ENCODE measurements around the gene ABHD12. TPM values are rescaled to one million over a fixed set of nuclear protein-coding genes. Genes with fewer than 3 reads are reported as not detected.

ABHD12 gene
- total and polyA plus RNA-seq, 2 donors (not counting 3 experiments of a cell fraction or from before 2014, with no cell fraction given) = 19.2 to 36.0 TPM

DNA sequence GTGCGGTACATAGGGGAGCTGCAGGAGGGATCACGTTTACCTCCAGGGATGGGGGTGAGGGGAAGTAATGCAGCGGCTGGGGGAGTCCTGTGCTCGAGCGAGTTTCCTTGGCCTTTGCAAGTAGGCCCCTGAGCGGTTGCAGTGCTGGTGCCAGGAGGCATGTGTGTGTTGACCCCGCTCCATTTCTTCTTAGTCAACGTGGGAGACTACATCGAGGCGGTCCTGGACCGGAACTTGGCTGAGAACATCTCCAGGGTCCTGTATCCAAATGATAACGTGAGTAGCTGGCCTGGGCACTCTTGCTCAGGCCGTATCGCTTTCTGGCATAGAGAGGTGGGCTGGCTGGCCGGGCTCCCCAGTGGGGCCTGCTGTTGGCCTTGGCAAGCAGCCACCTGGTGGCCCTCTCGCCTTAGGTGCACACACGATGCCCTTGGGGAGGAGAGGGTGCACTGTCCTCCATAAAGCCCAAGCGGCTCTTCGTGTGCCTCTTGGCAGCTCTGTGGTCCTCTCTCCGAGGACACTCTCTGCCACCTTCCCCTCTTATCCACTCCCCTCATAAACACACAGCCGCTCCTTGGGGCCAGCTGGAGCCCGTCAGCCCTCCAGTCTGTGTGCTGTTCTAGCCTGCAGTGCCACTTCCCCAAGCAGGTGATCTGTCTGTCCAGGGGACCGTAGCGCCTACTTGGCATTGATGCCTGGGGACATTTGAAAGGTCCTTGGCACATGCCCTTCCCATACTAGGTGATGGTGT is 113.4 kb downstream of the ABHD12 start:
- no peak for DNase-seq (ENCODE audit: low read depth, low spot score)
- H2AFZ ChIP-seq (ENCODE audit: low read depth, low read length) = no peak overlapping the region
- H3K4me2 ChIP-seq (ENCODE audit: insufficient read depth, low read length) = no peak overlapping the region
- dilution Hi-C loops (cut with MboI; ENCODE audit: extremely low pct_ligation_motif_present, low sequenced_read_pairs) (no loop called here), intact Hi-C loops (cut with micrococcal nuclease) (no loop called here)
- BruUV-seq (replicated peaks) = no TSS peak
- FAIRE-seq = no peak
- ChIA-PET CTCF (interaction anchor here (2.3 kb wide), 1 partner anchor 122 kb away, joined by 6 read pairs; no protein-coding TSS in a partner anchor), POLR2A (no interaction called here)
- no peak overlapping the region for H3K27ac ChIP-seq (ENCODE audit: insufficient read depth, low read depth, low read length)
- TF ChIP-seq GATA2 (IDR thresholded peaks at IDR 0.05; ENCODE audit: insufficient read depth, insufficient read length, low read depth, low read length) (no peak), MAX (IDR thresholded peaks at IDR 0.05; ENCODE audit: insufficient read depth, insufficient read length) (no peak), MYC (IDR thresholded peaks at IDR 0.05; ENCODE audit: low read depth, low read length) (no peak), FOS (IDR thresholded peaks at IDR 0.05; ENCODE audit: borderline replicate concordance, insufficient read depth, low read length) (no peak), POLR2AphosphoS5 (IDR thresholded peaks at IDR 0.05; ENCODE audit: insufficient read depth, low read depth, low read length) (no peak), EZH2 (IDR thresholded peaks at IDR 0.05; ENCODE audit: borderline replicate concordance, low read depth, low read length, severe bottlenecking) (no peak), JUN (IDR thresholded peaks at IDR 0.05; ENCODE audit: borderline replicate concordance, insufficient read depth, insufficient read length, low read depth) (no peak), POLR2A (IDR thresholded peaks at IDR 0.05; ENCODE audit: low read depth, low read length) (no peak)
- TF ChIP-seq, protein P1, sequence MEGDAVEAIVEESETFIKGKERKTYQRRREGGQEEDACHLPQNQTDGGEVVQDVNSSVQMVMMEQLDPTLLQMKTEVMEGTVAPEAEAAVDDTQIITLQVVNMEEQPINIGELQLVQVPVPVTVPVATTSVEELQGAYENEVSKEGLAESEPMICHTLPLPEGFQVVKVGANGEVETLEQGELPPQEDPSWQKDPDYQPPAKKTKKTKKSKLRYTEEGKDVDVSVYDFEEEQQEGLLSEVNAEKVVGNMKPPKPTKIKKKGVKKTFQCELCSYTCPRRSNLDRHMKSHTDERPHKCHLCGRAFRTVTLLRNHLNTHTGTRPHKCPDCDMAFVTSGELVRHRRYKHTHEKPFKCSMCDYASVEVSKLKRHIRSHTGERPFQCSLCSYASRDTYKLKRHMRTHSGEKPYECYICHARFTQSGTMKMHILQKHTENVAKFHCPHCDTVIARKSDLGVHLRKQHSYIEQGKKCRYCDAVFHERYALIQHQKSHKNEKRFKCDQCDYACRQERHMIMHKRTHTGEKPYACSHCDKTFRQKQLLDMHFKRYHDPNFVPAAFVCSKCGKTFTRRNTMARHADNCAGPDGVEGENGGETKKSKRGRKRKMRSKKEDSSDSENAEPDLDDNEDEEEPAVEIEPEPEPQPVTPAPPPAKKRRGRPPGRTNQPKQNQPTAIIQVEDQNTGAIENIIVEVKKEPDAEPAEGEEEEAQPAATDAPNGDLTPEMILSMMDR (IDR thresholded peaks at IDR 0.05; ENCODE audit: extremely low read depth in 1 of 2, insufficient read depth in 1 of 2, low read depth in 1 of 2, low read length in 2 of 2) = no peak
- no peaks in the 10 kb centered on the region for H3K79me2 ChIP-seq (ENCODE audit: control insufficient read depth, insufficient read depth, low read length)
- no peaks in the 10 kb centered on the region for H3K27me3 ChIP-seq (ENCODE audit: control insufficient read depth in 2 of 2, insufficient read depth in 2 of 2, low read length in 2 of 2)
- H3K9ac ChIP-seq (replicated peaks; ENCODE audit: extremely low read depth, insufficient read depth, low read length) = no peak overlapping the region
- no peaks in the 10 kb centered on the region for H3K9me1 ChIP-seq (replicated peaks; ENCODE audit: control insufficient read depth, extremely low read depth, insufficient read depth, low read length)
- no peaks in the 10 kb centered on the region for H3K4me1 ChIP-seq (ENCODE audit: control insufficient read depth, extremely low read depth, insufficient read depth, low read length)
- no peaks in the 10 kb centered on the region for H4K20me1 ChIP-seq (replicated peaks; ENCODE audit: control insufficient read depth, extremely low read depth, insufficient read depth, low read length)
- no peaks in the 10 kb centered on the region for H3K9me3 ChIP-seq (replicated peaks; ENCODE audit: control insufficient read depth, insufficient read depth, low read length)
- H3K4me3 ChIP-seq (replicated peaks in 1 of 3; ENCODE audit: insufficient read depth in 1 of 3, low read depth in 1 of 3, low read length in 3 of 3) = no peak overlapping the region
- peaks cover 0 to 62% of the 10 kb centered on the region in 2 experiments for H3K36me3 ChIP-seq (ENCODE audit: control insufficient read depth in 2 of 2, extremely low read depth in 1 of 2, insufficient read depth in 2 of 2, low read length in 2 of 2)
